ENCODE measurements around the gene TACC2.

GRCh38 chr10:121981346-121981745 is 7.6 kb upstream of the TACC2 start:
- no peak for TF ChIP-seq CTCF (IDR thresholded peaks at IDR 0.05)
- no peak for TF ChIP-seq EZH2phosphoT487 (IDR thresholded peaks at IDR 0.05)
- TF ChIP-seq EZH2 (IDR thresholded peaks at IDR 0.05): no peak
